Measurements from ENCODE around the gene MICA.

DNA sequence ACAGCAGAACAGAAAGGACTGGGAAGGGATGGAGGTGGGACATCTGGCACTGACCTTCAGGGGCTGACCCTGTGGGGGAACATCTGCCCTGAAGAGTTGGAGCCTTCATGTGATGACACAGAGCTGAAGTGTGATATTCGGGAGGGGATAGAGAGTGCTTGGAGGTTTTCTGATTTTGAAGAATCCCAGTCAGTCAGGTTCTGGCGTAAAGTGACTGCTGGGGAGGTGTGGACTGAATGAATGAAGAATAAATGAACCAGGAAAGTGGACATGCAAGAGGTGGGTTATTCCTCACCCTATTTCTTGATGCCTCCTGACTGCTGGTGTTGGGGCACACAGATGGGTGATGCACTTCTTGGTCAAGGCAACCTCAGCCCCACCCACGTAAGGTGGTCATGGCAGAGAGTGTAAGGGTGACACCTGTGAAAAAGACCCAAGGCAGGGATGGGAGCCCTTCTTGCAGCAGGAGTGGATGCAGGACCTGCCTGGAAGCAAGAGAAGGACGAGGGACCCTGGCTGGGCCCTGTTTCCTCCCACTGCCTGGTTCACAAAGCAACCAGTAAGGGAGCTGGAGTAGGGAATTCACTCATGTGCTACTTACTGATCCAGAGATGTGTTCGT is 13.1 kb downstream of the MICA start:
- TF ChIP-seq SUZ12 (IDR thresholded peaks at IDR 0.05), result no peak
- TF ChIP-seq ELF4 (IDR thresholded peaks at IDR 0.05), result no peak
- no peak for TF ChIP-seq TARDBP (IDR thresholded peaks at IDR 0.05)
- no peak for TF ChIP-seq FOXK2 (IDR thresholded peaks at IDR 0.05)
- TF ChIP-seq BHLHE40 (IDR thresholded peaks at IDR 0.05; ENCODE audit: borderline replicate concordance), result no peak
- no peak for TF ChIP-seq FOXM1 (IDR thresholded peaks at IDR 0.05; ENCODE audit: borderline replicate concordance)
- TF ChIP-seq ARNT (IDR thresholded peaks at IDR 0.05), result no peak
- TF ChIP-seq HDGF (IDR thresholded peaks at IDR 0.05; ENCODE audit: borderline replicate concordance), result no peak
- TF ChIP-seq ZNF384 (IDR thresholded peaks at IDR 0.05), result no peak
- TF ChIP-seq NFRKB (IDR thresholded peaks at IDR 0.05), result no peak
- TF ChIP-seq, protein P1, sequence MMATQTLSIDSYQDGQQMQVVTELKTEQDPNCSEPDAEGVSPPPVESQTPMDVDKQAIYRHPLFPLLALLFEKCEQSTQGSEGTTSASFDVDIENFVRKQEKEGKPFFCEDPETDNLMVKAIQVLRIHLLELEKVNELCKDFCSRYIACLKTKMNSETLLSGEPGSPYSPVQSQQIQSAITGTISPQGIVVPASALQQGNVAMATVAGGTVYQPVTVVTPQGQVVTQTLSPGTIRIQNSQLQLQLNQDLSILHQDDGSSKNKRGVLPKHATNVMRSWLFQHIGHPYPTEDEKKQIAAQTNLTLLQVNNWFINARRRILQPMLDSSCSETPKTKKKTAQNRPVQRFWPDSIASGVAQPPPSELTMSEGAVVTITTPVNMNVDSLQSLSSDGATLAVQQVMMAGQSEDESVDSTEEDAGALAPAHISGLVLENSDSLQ (IDR thresholded peaks at IDR 0.05), result no peak

Measured in HEK293T (cell line).